Stimulated activated CD4-positive, alpha-beta T cell treated with anti-CD3 and anti-CD28 coated beads, Interleukin-2, amount 100 ng/mL, for 4 hours (primary cell): ENCODE measurements around the gene GRAMD1A.
A peak's percentile ranks its signal among the peaks of the same experiment; 100 is the strongest.

ENCODE experiments used
- DNase-seq: peaks from one replicate; pipeline ENCODE4 v3.0.0-alpha.2; 2020; ENCODE audit warnings: low read depth

The GRAMD1A gene

GRCh38 chr19:35055715-35056179 lies 55.6 kb downstream of the GRAMD1A start:
- DNase-seq: no peak

GRCh38 chr19:35056513-35057063 lies 56.5 kb downstream of the GRAMD1A start:
- DNase-seq: no peak

- no peak for DNase-seq
These were observed 58.2 kb downstream of the GRAMD1A start for GRCh38 chr19:35058370-35058769.

- no peak for DNase-seq
These were observed 59.1 kb downstream of the GRAMD1A start for GRCh38 chr19:35059006-35059798.

GRCh38 chr19:35059799-35060091 lies 59.6 kb downstream of the GRAMD1A start:
- no peak for DNase-seq

- DNase-seq: no peak
These were observed 60.2 kb downstream of the GRAMD1A start for GRCh38 chr19:35060160-35060855.

- DNase-seq: no peak
These were observed 61.7 kb downstream of the GRAMD1A start for GRCh38 chr19:35061583-35062373.

- DNase-seq: no peak
These were observed 62.8 kb downstream of the GRAMD1A start for GRCh38 chr19:35062942-35063341.

GRCh38 chr19:35063940-35064818 lies 64.1 kb downstream of the GRAMD1A start:
- peak; percentile 15 for DNase-seq

- DNase-seq: no peak
These were observed 65.5 kb downstream of the GRAMD1A start for GRCh38 chr19:35065574-35065973.

GRCh38 chr19:35066121-35066520 lies 66.0 kb downstream of the GRAMD1A start:
- DNase-seq: no peak

GRCh38 chr19:35066691-35067563 lies 66.8 kb downstream of the GRAMD1A start:
- peak; percentile 82 for DNase-seq

GRCh38 chr19:35068941-35069634 lies 69.0 kb downstream of the GRAMD1A start:
- DNase-seq: no peak

- DNase-seq: no peak
These were observed 69.6 kb downstream of the GRAMD1A start for GRCh38 chr19:35069696-35070095.

GRCh38 chr19:35070471-35070870 lies 70.3 kb downstream of the GRAMD1A start:
- DNase-seq: no peak

- no peak for DNase-seq
These were observed 73.4 kb downstream of the GRAMD1A start for GRCh38 chr19:35073516-35073915.

- no peak for DNase-seq
These were observed 73.8 kb downstream of the GRAMD1A start for GRCh38 chr19:35073941-35074340.

- DNase-seq: no peak
These were observed 74.5 kb downstream of the GRAMD1A start for GRCh38 chr19:35074426-35075201.
